Placental pericyte (primary cell): ENCODE results near the gene IFI6. TPM values are rescaled to one million over a fixed set of nuclear protein-coding genes. Genes with fewer than 3 reads are reported as not detected.

ENCODE experiments used
- small RNA-seq: library from RNA; depleted of rRNA; stranded (forward); fragments of <200 nt; gene quantifications from one replicate; pipeline ENCODE3, GENCODE V24; 2012; ENCODE audit warnings: low replicate concordance
- total RNA-seq: library from RNA; depleted of rRNA; stranded (reverse); fragments of >200 nt; gene quantifications from 2 replicates; pipeline ENCODE4 v1.2.3, GENCODE V29; 2012

Gene IFI6
- total RNA-seq = 48.4 and 78.6 TPM in 2 replicates

GRCh38 chr1:27671964-27672749 is at the start of gene IFI6:
Gene IFI6 (minus strand): TSS chr1:27672192. CDS start chr1:27669314, 2,878 bp downstream.

GRCh38 chr1:27634985-27635367 is 37.0 kb downstream of the IFI6 start, which contains the start of gene FGR:
Gene FGR (minus strand): TSS chr1:27635185. CDS start chr1:27623916, 11,269 bp downstream.

Small RNAs within 50 kb of the gene (small RNA-seq; reads per million reads assigned to genes)
- gene AL031729.1 = not detected
- not detected for gene RNU6-424P
- not detected for gene RNU6-949P

Other genes starting within 250 kb of the IFI6 start
- gene WASF2, start 182.0 kb downstream of the IFI6 start, total RNA-seq = 23.0 and 23.3 TPM in 2 replicates
- 9.8 and 15.3 TPM in 2 replicates for gene AHDC1, start 68.0 kb downstream of the IFI6 start, total RNA-seq
- gene FGR, start 37.0 kb downstream of the IFI6 start, total RNA-seq = not detected in 2 replicates
- gene FAM76A, start 53.8 kb upstream of the IFI6 start, total RNA-seq = 10.1 and 20.0 TPM in 2 replicates
- 51.4 and 79.5 TPM in 2 replicates for gene STX12, start 101.0 kb upstream of the IFI6 start, total RNA-seq
- gene PPP1R8, start 158.6 kb upstream of the IFI6 start, total RNA-seq = 35.2 and 42.8 TPM in 2 replicates
- gene THEMIS2, start 200.4 kb upstream of the IFI6 start, total RNA-seq = 7.2 and 7.6 TPM in 2 replicates
- 16.9 and 34.5 TPM in 2 replicates for gene RPA2, start 242.4 kb upstream of the IFI6 start, total RNA-seq